Ovary (tissue), 9 donors: ENCODE results near the gene MYOM1. TPM values are rescaled to one million over a fixed set of nuclear protein-coding genes. Genes with fewer than 3 reads are reported as not detected.
A peak's percentile ranks its signal among the peaks of the same experiment; 100 is the strongest.

Experiments
- DNase-seq, 5 donors: peaks; one replicate each; pipeline ENCODE4 v3.0.0-alpha.2; 2019 to 2020
- H3K27ac ChIP-seq, 2 donors: fragments of 200-600 bp; one replicate each; pipeline versions ENCODE4 v1.5.1 to v1.8.0; 2019 to 2022
- H3K27me3 ChIP-seq: fragments of 200-600 bp; one replicate; pipeline ENCODE4 v1.8.0; 2022
- H3K36me3 ChIP-seq: fragments of 200-600 bp; sonication (generic); one replicate; pipeline ENCODE4 v1.5.1; 2019
- H3K4me1 ChIP-seq: one replicate; pipeline ENCODE4 v1.8.1; 2013; ENCODE audit warnings: mild to moderate bottlenecking, moderate library complexity; ENCODE audit not compliant: insufficient read depth
- H3K4me3 ChIP-seq: fragments of 200-600 bp; sonication (generic); one replicate; pipeline ENCODE4 v1.5.1; 2017
- H3K9me3 ChIP-seq, 2 donors: fragments of 200-600 bp in 1 of 2; sonication (generic) in 1 of 2; one replicate each; pipeline versions ENCODE4 v1.5.1 to v1.8.1; 2013 to 2019; ENCODE audit warnings: mild to moderate bottlenecking in 1 of 2, moderate library complexity in 1 of 2
- EP300 ChIP-seq: sonication (generic); formaldehyde crosslinking; IDR thresholded peaks from one replicate; pipeline ENCODE4 v1.6.1; 2017; ENCODE audit warnings: antibody characterized with exemption
- POLR2A ChIP-seq: fragments of 450-650 bp; IDR thresholded peaks from one replicate; pipeline ENCODE4 v1.6.1; 2017; ENCODE audit warnings: antibody characterized with exemption, mild to moderate bottlenecking, moderate library complexity
- WGBS, 3 donors: extraction: QIAGEN DNeasy Blood & Tissue Kit in 1 of 3; methylation state at CpG; one replicate each; pipeline versions ENCODE4 v1.1.5 to v1.1.7; 2013 to 2017; 5-methylcytosine and 5-hydroxymethylcytosine counted together
- intact Hi-C, 4 donors: fragments of 100-400 bp; cut with DNase I; formaldehyde crosslinking; loops; one replicate each; pipeline versions ENCODE4 v1.11.0 to v1.15.1; 2022 to 2023
- polyA plus RNA-seq, 2 donors: library from polyadenylated mRNA; stranded (reverse); fragments of 200-250 nt in 1 of 2; fragments of 350-450 nt in 1 of 2; fragmentation: Illumina TruSeq in 1 of 2; extraction: RNeasy Lipid Tissue Mini Kit (QIAGEN cat#74804) in 1 of 2; gene quantifications; one replicate each; pipeline ENCODE4 v1.2.3, GENCODE V29; 2013 to 2014
- total RNA-seq, 7 donors: library from RNA; depleted of rRNA in 2 of 7; stranded (reverse); fragments of >200 nt in 2 of 7; fragmentation: NEBNext Ultra II Directional in 3 of 7; extraction: Animal tissue kit (Norgen Biotek cat#: 25700) in 3 of 7; gene quantifications; one replicate each; pipeline versions ENCODE4 v1.1.0 to v1.2.4, GENCODE V29; 2016 to 2023
- TF ChIP-seq, protein P1 (sequence below), 3 donors: fragments of 450-650 bp in 2 of 3; fragments of 200-600 bp in 1 of 3; IDR thresholded peaks; one replicate each; pipeline versions ENCODE4 v1.5.1 to v1.8.0; 2016 to 2022; ENCODE audit warnings: antibody characterized with exemption in 3 of 3, mild to moderate bottlenecking in 1 of 3
- donor health status: DM: no; HTN: no; CAD: no; lungs with moderate emphysema.
- donor health status: DM: no; HTN: no; CAD: no.
- donor health status: Bipolar disorder and iron deficiency.
- donor health status: DM: yes; HTN: yes; CAD: no.
- donor health status: DM: no; HTN: no; CAD: no.
- donor health status: DM: yes; HTN: yes; CAD: no.

The MYOM1 gene
- total and polyA plus RNA-seq, 9 donors: 0.69 to 21.0 (median 3.6) TPM

DNA sequence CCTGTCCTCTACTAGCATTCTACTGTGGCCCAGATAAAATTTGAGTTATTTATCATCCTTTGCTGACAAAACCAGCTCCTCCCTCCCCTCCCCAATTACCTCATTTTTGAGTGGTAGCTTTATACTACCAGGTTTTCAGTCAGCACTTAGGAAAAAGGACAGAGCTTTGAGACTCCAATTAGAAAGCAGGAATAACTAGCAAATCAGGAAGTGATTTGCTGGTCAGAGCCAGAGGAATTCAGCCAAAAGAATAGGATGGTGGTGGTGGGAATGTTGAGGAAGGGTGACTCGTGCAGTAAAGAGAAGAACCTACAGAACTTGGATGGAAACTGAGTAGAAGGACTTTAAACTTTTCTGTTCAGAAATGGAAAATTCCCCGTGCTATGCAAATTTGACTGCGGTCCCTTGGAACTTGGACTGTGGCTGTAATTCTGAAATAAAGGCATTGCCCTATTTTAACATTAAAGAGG is 45.8 kb upstream of the MYOM1 start:
- 71 to 75% (median 73%) methylated on average over 3 of the region's 3 CpGs for WGBS, 3 donors
- Histone ChIP-seq H3K27ac (no peak overlapping the region), H3K36me3 (no peaks in the 10 kb centered on the region), H3K4me3 (no peak overlapping the region), H3K4me1 (peaks cover 25% of the 10 kb centered on the region), H3K27me3 (no peaks in the 10 kb centered on the region), H3K9me3 (no peaks in the 10 kb centered on the region)
- no peak for DNase-seq
- intact Hi-C loops: no loop called here
- TF ChIP-seq, protein P1, sequence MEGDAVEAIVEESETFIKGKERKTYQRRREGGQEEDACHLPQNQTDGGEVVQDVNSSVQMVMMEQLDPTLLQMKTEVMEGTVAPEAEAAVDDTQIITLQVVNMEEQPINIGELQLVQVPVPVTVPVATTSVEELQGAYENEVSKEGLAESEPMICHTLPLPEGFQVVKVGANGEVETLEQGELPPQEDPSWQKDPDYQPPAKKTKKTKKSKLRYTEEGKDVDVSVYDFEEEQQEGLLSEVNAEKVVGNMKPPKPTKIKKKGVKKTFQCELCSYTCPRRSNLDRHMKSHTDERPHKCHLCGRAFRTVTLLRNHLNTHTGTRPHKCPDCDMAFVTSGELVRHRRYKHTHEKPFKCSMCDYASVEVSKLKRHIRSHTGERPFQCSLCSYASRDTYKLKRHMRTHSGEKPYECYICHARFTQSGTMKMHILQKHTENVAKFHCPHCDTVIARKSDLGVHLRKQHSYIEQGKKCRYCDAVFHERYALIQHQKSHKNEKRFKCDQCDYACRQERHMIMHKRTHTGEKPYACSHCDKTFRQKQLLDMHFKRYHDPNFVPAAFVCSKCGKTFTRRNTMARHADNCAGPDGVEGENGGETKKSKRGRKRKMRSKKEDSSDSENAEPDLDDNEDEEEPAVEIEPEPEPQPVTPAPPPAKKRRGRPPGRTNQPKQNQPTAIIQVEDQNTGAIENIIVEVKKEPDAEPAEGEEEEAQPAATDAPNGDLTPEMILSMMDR (IDR thresholded peaks at IDR 0.05): no peak
- TF ChIP-seq EP300: no peak
- no peak for TF ChIP-seq POLR2A

DNA sequence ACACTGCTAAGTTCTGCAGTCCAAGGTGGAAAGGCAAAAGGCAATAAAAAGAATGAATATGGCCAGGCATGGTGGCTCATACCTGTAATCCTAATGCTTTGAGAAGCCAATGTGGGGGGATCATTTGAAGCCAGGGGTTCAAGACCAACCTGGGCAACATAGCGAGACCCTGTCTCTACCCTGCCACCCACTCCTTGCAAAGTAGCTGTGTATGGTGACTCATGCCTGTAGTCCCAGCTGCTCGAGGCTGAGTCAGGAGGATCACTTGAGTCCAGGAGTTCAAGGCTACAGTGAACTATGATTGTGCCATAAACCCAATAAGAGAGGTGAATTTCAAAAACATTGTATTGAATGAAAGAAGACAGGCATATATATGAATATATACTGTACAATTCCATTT is 44.6 kb upstream of the MYOM1 start:
- Histone ChIP-seq H3K9me3 (no peaks in the 10 kb centered on the region), H3K36me3 (no peaks in the 10 kb centered on the region), H3K27ac (no peak overlapping the region), H3K27me3 (no peaks in the 10 kb centered on the region), H3K4me3 (no peak overlapping the region), H3K4me1 (peaks cover 26% of the 10 kb centered on the region)
- TF ChIP-seq POLR2A (no peak), EP300 (no peak)
- TF ChIP-seq, protein P1 (IDR thresholded peaks at IDR 0.05): no peak
- DNase-seq: no peak
- WGBS, 3 donors: 41 to 52% (median 42%) methylated on average over 2 of the region's 2 CpGs
- intact Hi-C loops: loop anchor here in 1 of 4 donors (5.0 kb wide), 1 partner anchor 183 kb away; no protein-coding TSS in a partner anchor

DNA sequence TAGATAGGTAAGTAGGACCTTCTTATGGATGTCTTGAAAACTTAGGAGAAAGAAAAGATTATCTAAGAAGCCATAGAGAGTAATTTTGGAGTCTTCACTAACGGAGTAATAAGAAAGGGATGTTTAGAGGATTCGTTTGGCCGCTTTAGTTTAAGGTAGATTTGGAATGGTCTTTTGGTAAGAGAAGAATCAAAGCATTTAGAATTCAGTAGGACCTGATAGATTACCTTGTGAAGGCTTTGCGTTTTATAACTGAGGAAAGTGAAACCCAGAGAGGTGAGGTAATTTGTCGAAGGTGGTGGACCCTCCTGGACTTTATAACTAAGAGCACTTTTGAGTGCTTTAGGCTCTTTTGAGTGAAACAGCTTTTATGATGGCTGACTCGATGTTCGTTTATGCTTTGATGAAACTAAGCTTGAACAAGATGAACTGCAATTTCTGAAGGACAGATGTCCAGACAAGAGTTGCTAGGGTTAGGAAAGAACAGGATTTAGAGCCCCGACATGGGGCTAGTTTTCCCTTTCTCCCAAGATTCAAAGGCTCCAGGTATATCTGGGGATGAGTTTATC is 43.4 kb upstream of the MYOM1 start:
- H3K4me1 ChIP-seq: peaks cover 23% of the 10 kb centered on the region
- H3K27ac ChIP-seq: no peak overlapping the region
- H3K4me3 ChIP-seq: peak overlapping the region; percentile 87
- intact Hi-C loops: loop anchor here in 1 of 4 donors (5.0 kb wide), 1 partner anchor 184 kb away; no protein-coding TSS in a partner anchor
- TF ChIP-seq EP300 (no peak), POLR2A (no peak)
- TF ChIP-seq, protein P1 (IDR thresholded peaks at IDR 0.05): no peak
- H3K27me3 ChIP-seq: no peaks in the 10 kb centered on the region
- H3K9me3 ChIP-seq: no peaks in the 10 kb centered on the region
- no peak for DNase-seq
- 15 to 22% (median 15%) methylated on average over 8 of the region's 8 CpGs for WGBS, 3 donors
- H3K36me3 ChIP-seq: no peaks in the 10 kb centered on the region

DNA sequence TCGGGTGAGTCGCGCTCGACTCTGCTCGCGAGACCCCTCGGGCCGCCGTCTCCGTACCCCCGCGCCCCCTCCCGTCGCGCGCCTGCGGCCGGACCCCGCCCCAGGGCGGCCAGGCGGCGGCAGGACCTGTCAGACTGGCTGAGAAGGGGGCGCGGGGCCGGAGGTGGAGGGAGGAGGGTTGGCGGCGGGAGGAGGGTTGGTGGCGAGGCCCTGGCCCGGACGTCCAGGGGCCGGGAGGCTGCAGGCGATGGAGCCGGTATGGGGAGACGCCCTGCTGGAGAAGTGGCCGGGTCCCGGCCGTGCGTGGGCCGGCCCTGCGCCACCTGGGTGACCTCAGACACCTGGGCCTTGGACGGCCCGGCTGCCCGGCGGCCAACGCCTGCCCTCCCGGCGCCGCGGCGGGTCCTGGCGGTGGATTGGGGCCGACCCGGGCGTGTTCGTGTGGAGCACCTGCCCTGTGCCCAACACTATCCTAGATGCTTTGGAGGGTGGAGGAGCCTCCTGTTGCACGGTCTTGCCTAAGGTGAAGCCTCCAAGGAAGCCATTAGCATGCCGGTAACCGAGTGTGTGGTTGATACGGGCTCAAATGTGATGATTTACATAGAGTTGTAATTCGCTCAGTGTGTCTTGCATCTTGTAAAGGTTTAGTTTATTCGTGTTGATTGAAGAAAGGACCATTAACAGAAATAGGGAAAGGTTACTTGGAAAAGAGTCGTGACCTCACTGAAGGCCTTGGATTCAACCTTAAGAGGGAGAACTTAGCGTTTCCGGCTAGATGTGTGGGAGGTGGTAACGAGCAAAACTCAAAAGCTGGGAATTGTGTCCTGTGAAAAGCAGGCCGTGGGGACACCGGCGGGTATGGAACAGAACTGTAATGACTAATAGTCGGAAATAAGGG is 42.7 kb upstream of the MYOM1 start:
- H3K4me1 ChIP-seq: peaks cover 21% of the 10 kb centered on the region
- peak overlapping the region; percentile 79 to 80 for H3K27ac ChIP-seq
- TF ChIP-seq POLR2A (no peak), EP300 (no peak)
- TF ChIP-seq, protein P1 (IDR thresholded peaks at IDR 0.05): no peak
- H3K9me3 ChIP-seq: no peaks in the 10 kb centered on the region
- intact Hi-C loops: loop anchor here in 1 of 4 donors (5.0 kb wide), 1 partner anchor 185 kb away; no protein-coding TSS in a partner anchor
- H3K4me3 ChIP-seq: peak overlapping the region; percentile 87
- WGBS, 3 donors: 0% methylated on average over 52 to 69 of the region's 69 CpGs
- H3K27me3 ChIP-seq: no peaks in the 10 kb centered on the region
- no peaks in the 10 kb centered on the region for H3K36me3 ChIP-seq
- DNase-seq: peak in 1 of 5 donors; percentile 56
